Keratinocyte (primary cell): ENCODE data around the gene BTBD3. TPM values are rescaled to one million over a fixed set of nuclear protein-coding genes. Genes with fewer than 3 reads are reported as not detected.

Experiments
- DNase-seq: peaks from one replicate; pipeline ENCODE4 v3.0.0-alpha.2; 2011; ENCODE audit warnings: low read depth, missing footprints, low spot score
- FAIRE-seq: peaks from 2 replicates; lab custom pipeline; 2011; peaks lifted over from hg19 to GRCh38; lab: Jason Lieb, UNC
- H2AFZ ChIP-seq: 2 replicates; pipeline ENCODE4 v1.6.0; 2012; ENCODE audit warnings: low read length, control low read depth, inconsistent platforms; ENCODE audit not compliant: control insufficient read depth
- H3K27ac ChIP-seq: 2 replicates; pipeline ENCODE4 v1.5.1; 2011; ENCODE audit warnings: low read length; ENCODE audit not compliant: control insufficient read depth, insufficient read depth
- H3K27me3 ChIP-seq: 3 replicates; pipeline ENCODE4 v1.6.0; 2011; ENCODE audit warnings: low read length; ENCODE audit not compliant: control insufficient read depth, insufficient read depth; ENCODE audit errors: extremely low read depth
- H3K36me3 ChIP-seq, 2 experiments: 2 replicates in 1 of 2; 3 replicates in 1 of 2; pipeline ENCODE4 v1.5.1; 2011; ENCODE audit warnings: low read length in 2 of 2, mild to moderate bottlenecking in 1 of 2; ENCODE audit not compliant: control insufficient read depth in 2 of 2, insufficient read depth in 2 of 2; ENCODE audit errors: extremely low read depth in 1 of 2
- H3K4me1 ChIP-seq: 3 replicates; pipeline ENCODE4 v1.5.1; 2011; ENCODE audit warnings: low read length; ENCODE audit not compliant: control insufficient read depth, insufficient read depth; ENCODE audit errors: extremely low read depth
- H3K4me2 ChIP-seq: 3 replicates; pipeline ENCODE4 v1.6.0; 2011; ENCODE audit warnings: low read depth, low read length; ENCODE audit not compliant: control insufficient read depth, insufficient read depth; ENCODE audit errors: extremely low read depth
- H3K4me3 ChIP-seq, 3 experiments: fragments of 200-600 bp in 1 of 3; sonication (generic) in 1 of 3; 2 replicates in 2 of 3; 3 replicates in 1 of 3; pipeline ENCODE4 v1.5.1; 2011 to 2016; ENCODE audit warnings: low read length in 3 of 3, mild to moderate bottlenecking in 3 of 3, control low read depth in 2 of 3, inconsistent platforms in 1 of 3, low read depth in 1 of 3, mixed read lengths in 1 of 3, mixed run types in 1 of 3, moderate library complexity in 1 of 3; ENCODE audit not compliant: control insufficient read depth in 2 of 3, insufficient read depth in 2 of 3; ENCODE audit errors: extremely low read depth in 1 of 3
- H3K79me2 ChIP-seq: 2 replicates; pipeline ENCODE4 v1.6.0; 2012; ENCODE audit warnings: low read length; ENCODE audit not compliant: control insufficient read depth, insufficient read depth
- H3K9ac ChIP-seq: 3 replicates; pipeline ENCODE4 v1.6.0; 2011; ENCODE audit warnings: low read length; ENCODE audit not compliant: control insufficient read depth, insufficient read depth; ENCODE audit errors: extremely low read depth
- H3K9me1 ChIP-seq: 3 replicates; pipeline ENCODE4 v1.6.0; 2011; ENCODE audit warnings: low read length; ENCODE audit not compliant: control insufficient read depth, insufficient read depth; ENCODE audit errors: extremely low read depth
- H3K9me3 ChIP-seq: 2 replicates; pipeline ENCODE4 v1.5.1; 2012; ENCODE audit warnings: low read depth, low read length; ENCODE audit not compliant: control insufficient read depth
- H4K20me1 ChIP-seq: 3 replicates; pipeline ENCODE4 v1.6.0; 2011; ENCODE audit warnings: low read length; ENCODE audit not compliant: control insufficient read depth, insufficient read depth; ENCODE audit errors: extremely low read depth
- EZH2 ChIP-seq: IDR thresholded peaks from one replicate; pipeline ENCODE4 v1.6.1; 2012; ENCODE audit warnings: inconsistent platforms, mild to moderate bottlenecking, low read length, moderate library complexity
- dilution Hi-C: fragments of 300-500 bp; cut with MboI; formaldehyde crosslinking; loops from one replicate; pipeline ENCODE4 v1.7.0; 2020; ENCODE audit warnings: low sequenced_read_pairs; ENCODE audit not compliant: extremely low pct_ligation_motif_present
- polyA plus RNA-seq, 5 experiments: library from polyadenylated mRNA; depleted of rRNA in 3 of 5; stranded (reverse) in 3 of 5; stranded (forward) in 1 of 5; unstranded in 1 of 5; fragments of >200 nt; gene quantifications; 1 replicate in 1 of 5; 2 replicates in 3 of 5; 3 replicates in 1 of 5; pipeline versions ENCODE4 v1.2.1 to v1.2.3, GENCODE V29; 2011 to 2012; ENCODE audit warnings: missing spikeins in 2 of 5, low read depth in 1 of 5, low replicate concordance in 1 of 5

BTBD3 gene
- polyA plus RNA-seq, 1 donor (not counting 4 experiments of a cell fraction or from before 2014, with no cell fraction given) = 29.5 TPM

DNA sequence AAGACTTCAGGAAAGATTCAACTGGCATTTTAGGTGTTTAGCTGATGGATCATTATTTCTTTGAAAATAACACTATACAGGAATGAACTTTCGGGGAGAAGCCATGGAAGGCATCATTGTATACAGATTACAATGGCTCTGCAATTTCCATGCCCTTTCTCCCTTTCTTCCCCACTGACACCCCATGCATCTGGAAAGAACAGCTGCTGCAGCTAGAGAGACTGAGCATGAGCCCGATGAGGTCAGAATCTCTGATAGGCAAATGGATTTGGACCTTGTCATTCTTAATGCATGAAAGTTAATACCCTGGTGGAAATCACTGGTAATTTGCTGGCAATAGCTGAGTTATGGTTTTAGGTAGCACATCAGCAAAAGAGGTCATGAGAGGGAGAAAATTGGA lies 54.8 kb downstream of the BTBD3 start:
- Histone ChIP-seq H3K4me2 (no peak overlapping the region), H2AFZ (no peak overlapping the region), H4K20me1 (no peaks in the 10 kb centered on the region), H3K27me3 (no peaks in the 10 kb centered on the region), H3K27ac (no peak overlapping the region), H3K4me3 (no peak overlapping the region), H3K79me2 (no peaks in the 10 kb centered on the region), H3K36me3 (no peaks in the 10 kb centered on the region), H3K9ac (no peak overlapping the region), H3K9me3 (no peaks in the 10 kb centered on the region), H3K4me1 (no peaks in the 10 kb centered on the region), H3K9me1 (no peaks in the 10 kb centered on the region)
- dilution Hi-C loops = no loop called here
- no peak for TF ChIP-seq EZH2
- FAIRE-seq (no peak), DNase-seq (no peak)
